ENCODE data around the gene PCNX1. TPM values are rescaled to one million over a fixed set of nuclear protein-coding genes. Genes with fewer than 3 reads are reported as not detected.

Gene PCNX1
- total and polyA plus RNA-seq, 9 of the 15 experiments (the other 6 are each of a cell fraction or from before 2014, with no cell fraction given), result 0.30 to 4.5 (median 2.3) TPM

- TF ChIP-seq ZBTB26 (CRISPR knock-in tag; IDR thresholded peaks at IDR 0.05), result no peak
- TF ChIP-seq CREB5 (CRISPR knock-in tag; IDR thresholded peaks at IDR 0.05), result no peak
- TF ChIP-seq, protein P1, sequence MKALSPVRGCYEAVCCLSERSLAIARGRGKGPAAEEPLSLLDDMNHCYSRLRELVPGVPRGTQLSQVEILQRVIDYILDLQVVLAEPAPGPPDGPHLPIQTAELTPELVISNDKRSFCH (CRISPR knock-in tag; IDR thresholded peaks at IDR 0.05), result no peak
- TF ChIP-seq, protein P1 (tag; IDR thresholded peaks at IDR 0.05), result no peak
- no peak for TF ChIP-seq MAX (CRISPR knock-in tag; IDR thresholded peaks at IDR 0.05)
- TF ChIP-seq KLF10 (CRISPR knock-in tag; IDR thresholded peaks at IDR 0.05), result no peak
- no peak for TF ChIP-seq BCL6 (CRISPR knock-in tag; IDR thresholded peaks at IDR 0.05)
- TF ChIP-seq ZNF76 (CRISPR knock-in tag; IDR thresholded peaks at IDR 0.05; ENCODE audit: borderline replicate concordance), result no peak
- no peak for TF ChIP-seq COPS2 (conservative IDR thresholded peaks at IDR 0.05)
- TF ChIP-seq, protein P2, sequence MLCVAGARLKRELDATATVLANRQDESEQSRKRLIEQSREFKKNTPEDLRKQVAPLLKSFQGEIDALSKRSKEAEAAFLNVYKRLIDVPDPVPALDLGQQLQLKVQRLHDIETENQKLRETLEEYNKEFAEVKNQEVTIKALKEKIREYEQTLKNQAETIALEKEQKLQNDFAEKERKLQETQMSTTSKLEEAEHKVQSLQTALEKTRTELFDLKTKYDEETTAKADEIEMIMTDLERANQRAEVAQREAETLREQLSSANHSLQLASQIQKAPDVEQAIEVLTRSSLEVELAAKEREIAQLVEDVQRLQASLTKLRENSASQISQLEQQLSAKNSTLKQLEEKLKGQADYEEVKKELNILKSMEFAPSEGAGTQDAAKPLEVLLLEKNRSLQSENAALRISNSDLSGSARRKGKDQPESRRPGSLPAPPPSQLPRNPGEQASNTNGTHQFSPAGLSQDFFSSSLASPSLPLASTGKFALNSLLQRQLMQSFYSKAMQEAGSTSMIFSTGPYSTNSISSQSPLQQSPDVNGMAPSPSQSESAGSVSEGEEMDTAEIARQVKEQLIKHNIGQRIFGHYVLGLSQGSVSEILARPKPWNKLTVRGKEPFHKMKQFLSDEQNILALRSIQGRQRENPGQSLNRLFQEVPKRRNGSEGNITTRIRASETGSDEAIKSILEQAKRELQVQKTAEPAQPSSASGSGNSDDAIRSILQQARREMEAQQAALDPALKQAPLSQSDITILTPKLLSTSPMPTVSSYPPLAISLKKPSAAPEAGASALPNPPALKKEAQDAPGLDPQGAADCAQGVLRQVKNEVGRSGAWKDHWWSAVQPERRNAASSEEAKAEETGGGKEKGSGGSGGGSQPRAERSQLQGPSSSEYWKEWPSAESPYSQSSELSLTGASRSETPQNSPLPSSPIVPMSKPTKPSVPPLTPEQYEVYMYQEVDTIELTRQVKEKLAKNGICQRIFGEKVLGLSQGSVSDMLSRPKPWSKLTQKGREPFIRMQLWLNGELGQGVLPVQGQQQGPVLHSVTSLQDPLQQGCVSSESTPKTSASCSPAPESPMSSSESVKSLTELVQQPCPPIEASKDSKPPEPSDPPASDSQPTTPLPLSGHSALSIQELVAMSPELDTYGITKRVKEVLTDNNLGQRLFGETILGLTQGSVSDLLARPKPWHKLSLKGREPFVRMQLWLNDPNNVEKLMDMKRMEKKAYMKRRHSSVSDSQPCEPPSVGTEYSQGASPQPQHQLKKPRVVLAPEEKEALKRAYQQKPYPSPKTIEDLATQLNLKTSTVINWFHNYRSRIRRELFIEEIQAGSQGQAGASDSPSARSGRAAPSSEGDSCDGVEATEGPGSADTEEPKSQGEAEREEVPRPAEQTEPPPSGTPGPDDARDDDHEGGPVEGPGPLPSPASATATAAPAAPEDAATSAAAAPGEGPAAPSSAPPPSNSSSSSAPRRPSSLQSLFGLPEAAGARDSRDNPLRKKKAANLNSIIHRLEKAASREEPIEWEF (CRISPR knock-in tag; IDR thresholded peaks at IDR 0.05), result no peak
- TF ChIP-seq CBX3 (IDR thresholded peaks at IDR 0.05; ENCODE audit: borderline replicate concordance in 1 of 2, low read length in 2 of 2), result no peak
- no peak for TF ChIP-seq ZNF778 (CRISPR knock-in tag; IDR thresholded peaks at IDR 0.05)
- TF ChIP-seq THRB (CRISPR knock-in tag; conservative IDR thresholded peaks at IDR 0.05), result no peak
- TF ChIP-seq ZNF740 (CRISPR knock-in tag; IDR thresholded peaks at IDR 0.05), result no peak
- no peak for TF ChIP-seq ZNF740 (tag; IDR thresholded peaks at IDR 0.05)
Observed at GRCh38 chr14:70884595-70885342, 22.5 kb upstream of the PCNX1 start (continued).
